Suppressor macrophage (primary cell): ENCODE data around the gene RNASE7.

ENCODE experiments used
- DNase-seq, 4 experiments: peaks; one replicate each; pipeline ENCODE4 v3.0.0-alpha.2; 2020 to 2022

Gene RNASE7

GRCh38 chr14:21068521-21069387, 26.6 kb downstream of the RNASE7 start:
- DNase-seq: peak; percentile 66 to 84 (median 74)

GRCh38 chr14:21069388-21070082, 27.4 kb downstream of the RNASE7 start:
- peak in 2 of 4 experiments; percentile 17 to 26 for DNase-seq

- DNase-seq: peak; percentile 59 to 85 (median 71)
These were observed 28.0 kb downstream of the RNASE7 start, which contains the start of gene ARHGEF40 for GRCh38 chr14:21070083-21070609. Gene ARHGEF40 (plus strand): TSS chr14:21070304. CDS start chr14:21070397, 93 bp downstream.

- peak; percentile 67 to 83 (median 80) for DNase-seq
These were observed 28.6 kb downstream of the RNASE7 start for GRCh38 chr14:21070610-21071224.

GRCh38 chr14:21071225-21072030, 29.3 kb downstream of the RNASE7 start:
- DNase-seq: peak; percentile 90 to 96 (median 94)

- peak; percentile 82 to 92 (median 87) for DNase-seq
These were observed 29.9 kb downstream of the RNASE7 start for GRCh38 chr14:21072031-21072473.

GRCh38 chr14:21072781-21073339, 30.7 kb downstream of the RNASE7 start:
- DNase-seq: no peak

- no peak for DNase-seq
These were observed 31.8 kb downstream of the RNASE7 start for GRCh38 chr14:21073921-21074320.

- no peak for DNase-seq
These were observed 32.5 kb downstream of the RNASE7 start for GRCh38 chr14:21074398-21075272.

GRCh38 chr14:21075719-21076437, 33.7 kb downstream of the RNASE7 start:
- DNase-seq: no peak

- DNase-seq: no peak
These were observed 35.5 kb downstream of the RNASE7 start for GRCh38 chr14:21077672-21078071.

GRCh38 chr14:21078287-21078686, 36.1 kb downstream of the RNASE7 start:
- no peak for DNase-seq

- DNase-seq: no peak
These were observed 36.6 kb downstream of the RNASE7 start for GRCh38 chr14:21078726-21079125.

GRCh38 chr14:21081521-21082142, 39.5 kb downstream of the RNASE7 start:
- DNase-seq: no peak

GRCh38 chr14:21083565-21084325, 41.6 kb downstream of the RNASE7 start:
- DNase-seq: no peak

- no peak for DNase-seq
These were observed 42.2 kb downstream of the RNASE7 start for GRCh38 chr14:21084396-21084795.

- peak; percentile 69 to 85 (median 82) for DNase-seq
These were observed 43.1 kb downstream of the RNASE7 start for GRCh38 chr14:21084998-21085853.

- no peak for DNase-seq
These were observed 44.7 kb downstream of the RNASE7 start for GRCh38 chr14:21086908-21087293.
